ENCODE data around the gene KIAA1671. TPM values are rescaled to one million over a fixed set of nuclear protein-coding genes. Genes with fewer than 3 reads are reported as not detected.
A peak's percentile ranks its signal among the peaks of the same experiment; 100 is the strongest.

Gene KIAA1671
- polyA plus RNA-seq, 1 donor (not counting 4 experiments of a cell fraction or from before 2014, with no cell fraction given) = 17.4 TPM

GRCh38 chr22:25111579-25112517 is 159.3 kb downstream of the KIAA1671 start:
- Histone ChIP-seq H4K20me1 (ENCODE audit: control insufficient read depth, extremely low read depth, insufficient read depth, low read length) (no peaks in the 10 kb centered on the region), H3K4me3 (ENCODE audit: control insufficient read depth in 2 of 3, extremely low read depth in 1 of 3, insufficient read depth in 2 of 3, low read depth in 1 of 3, low read length in 3 of 3) (peak overlapping the region; percentile 34 to 74 (median 65)), H3K9ac (ENCODE audit: control insufficient read depth, extremely low read depth, insufficient read depth, low read length) (peak overlapping the region; percentile 73), H3K27me3 (ENCODE audit: control insufficient read depth, extremely low read depth, insufficient read depth, low read length) (no peaks in the 10 kb centered on the region), H3K9me3 (ENCODE audit: control insufficient read depth, low read depth, low read length) (no peaks in the 10 kb centered on the region), H3K4me2 (ENCODE audit: control insufficient read depth, extremely low read depth, insufficient read depth, low read depth, low read length) (peak overlapping the region; percentile 90), H3K4me1 (ENCODE audit: control insufficient read depth, extremely low read depth, insufficient read depth, low read length) (peaks cover 49% of the 10 kb centered on the region), H3K36me3 (ENCODE audit: control insufficient read depth in 2 of 2, extremely low read depth in 1 of 2, insufficient read depth in 2 of 2, low read length in 2 of 2) (peaks cover 0 to 3% of the 10 kb centered on the region in 2 experiments), H2AFZ (ENCODE audit: control insufficient read depth, low read length) (peak overlapping the region; percentile 38), H3K9me1 (ENCODE audit: control insufficient read depth, extremely low read depth, insufficient read depth, low read length) (peaks cover 4% of the 10 kb centered on the region), H3K27ac (ENCODE audit: control insufficient read depth, insufficient read depth, low read length) (peak overlapping the region; percentile 87), H3K79me2 (ENCODE audit: control insufficient read depth, insufficient read depth, low read length) (no peaks in the 10 kb centered on the region)
- FAIRE-seq (no peak), DNase-seq (ENCODE audit: low read depth, low spot score) (no peak)
- peak in 1 of 3 experiments; percentile 8 for TF ChIP-seq CTCF (optimal IDR thresholded peaks at IDR 0.05 in 1 of 3, IDR thresholded peaks at IDR 0.05 in 1 of 3, conservative IDR thresholded peaks at IDR 0.05 in 1 of 3; ENCODE audit: extremely low read depth in 1 of 3, insufficient read depth in 2 of 3, low read length in 3 of 3)
- no peak for TF ChIP-seq EZH2 (IDR thresholded peaks at IDR 0.05; ENCODE audit: low read length)
- dilution Hi-C loops (cut with MboI; ENCODE audit: extremely low pct_ligation_motif_present, low sequenced_read_pairs) = no loop called here

GRCh38 chr22:25112538-25113253 is 160.2 kb downstream of the KIAA1671 start:
- no peak for DNase-seq (ENCODE audit: low read depth, low spot score)
- peak overlapping the region; percentile 70 for H3K27ac ChIP-seq (ENCODE audit: control insufficient read depth, insufficient read depth, low read length)
- H3K9me3 ChIP-seq (ENCODE audit: control insufficient read depth, low read depth, low read length) = no peaks in the 10 kb centered on the region
- no peaks in the 10 kb centered on the region for H3K27me3 ChIP-seq (ENCODE audit: control insufficient read depth, extremely low read depth, insufficient read depth, low read length)
- peak overlapping the region; percentile 71 for H3K9ac ChIP-seq (ENCODE audit: control insufficient read depth, extremely low read depth, insufficient read depth, low read length)
- H3K4me1 ChIP-seq (ENCODE audit: control insufficient read depth, extremely low read depth, insufficient read depth, low read length) = peaks cover 49% of the 10 kb centered on the region
- H3K4me3 ChIP-seq (ENCODE audit: control insufficient read depth in 2 of 3, extremely low read depth in 1 of 3, insufficient read depth in 2 of 3, low read depth in 1 of 3, low read length in 3 of 3) = peak overlapping the region in 2 of 3 experiments; percentile 56 to 65
- TF ChIP-seq CTCF (optimal IDR thresholded peaks at IDR 0.05 in 1 of 3, IDR thresholded peaks at IDR 0.05 in 1 of 3, conservative IDR thresholded peaks at IDR 0.05 in 1 of 3; ENCODE audit: extremely low read depth in 1 of 3, insufficient read depth in 2 of 3, low read length in 3 of 3) (no peak), EZH2 (IDR thresholded peaks at IDR 0.05; ENCODE audit: low read length) (no peak)
- peak; percentile 63 for FAIRE-seq
- H3K9me1 ChIP-seq (ENCODE audit: control insufficient read depth, extremely low read depth, insufficient read depth, low read length) = peaks cover 4% of the 10 kb centered on the region
- H4K20me1 ChIP-seq (ENCODE audit: control insufficient read depth, extremely low read depth, insufficient read depth, low read length) = no peaks in the 10 kb centered on the region
- no peaks in the 10 kb centered on the region for H3K79me2 ChIP-seq (ENCODE audit: control insufficient read depth, insufficient read depth, low read length)
- H3K4me2 ChIP-seq (ENCODE audit: control insufficient read depth, extremely low read depth, insufficient read depth, low read depth, low read length) = peak overlapping the region; percentile 90
- H2AFZ ChIP-seq (ENCODE audit: control insufficient read depth, low read length) = no peak overlapping the region
- dilution Hi-C loops (cut with MboI; ENCODE audit: extremely low pct_ligation_motif_present, low sequenced_read_pairs) = no loop called here
- H3K36me3 ChIP-seq (ENCODE audit: control insufficient read depth in 2 of 2, extremely low read depth in 1 of 2, insufficient read depth in 2 of 2, low read length in 2 of 2) = peaks cover 0 to 3% of the 10 kb centered on the region in 2 experiments

Measured in keratinocyte (primary cell).